Measurements from ENCODE around the gene BRD1.
A peak's percentile ranks its signal among the peaks of the same experiment; 100 is the strongest.
"Not testable (repeated sequence)": the region's sequence is repeated elsewhere in the genome, so short reads cannot be mapped to it uniquely, and the experiment has no call there.

The BRD1 gene

GRCh38 chr22:49787861-49788260, 39.8 kb downstream of the BRD1 start:
- peaks cover 60% of the 10 kb centered on the region for H3K4me1 Mint-ChIP-seq

DNA sequence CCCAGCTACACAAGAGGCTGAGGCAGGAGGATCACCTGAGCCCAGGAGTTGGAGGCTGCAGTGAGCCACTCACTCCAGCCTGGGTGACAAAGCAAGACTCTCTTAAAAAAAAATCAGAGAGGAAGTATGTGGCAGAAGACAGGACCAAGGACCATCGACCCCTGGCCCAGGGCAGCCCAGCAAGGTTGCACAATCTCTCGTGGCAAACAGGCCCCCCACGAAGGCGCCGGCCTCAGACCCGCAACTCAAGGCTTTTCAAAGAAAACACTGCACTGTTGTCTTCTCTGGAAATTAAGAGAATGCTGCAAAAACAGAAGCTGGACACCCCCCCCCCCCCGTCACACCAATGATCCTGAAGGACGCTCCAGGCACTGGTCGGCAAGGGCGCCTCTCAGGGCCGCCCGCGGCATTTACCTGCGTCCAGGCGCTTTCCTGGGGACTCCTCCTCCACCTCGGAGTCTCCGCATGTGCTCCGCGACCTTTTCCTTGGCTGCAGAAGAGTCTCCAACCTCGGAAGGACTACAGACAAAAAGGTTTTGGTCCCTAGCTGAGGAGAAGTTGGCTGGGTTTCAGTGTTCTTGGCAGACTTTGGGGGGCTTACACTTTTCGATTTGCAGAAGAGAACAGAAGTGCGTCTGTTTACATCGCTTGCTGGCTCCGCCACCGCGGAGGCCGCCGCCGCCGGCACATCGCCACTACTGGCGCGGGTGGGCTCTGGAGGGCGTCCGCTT, 40.5 kb downstream of the BRD1 start:
- no peak overlapping the region for H3K4me3 Mint-ChIP-seq
- H3K27me3 Mint-ChIP-seq: no peaks in the 10 kb centered on the region
- H3K4me1 Mint-ChIP-seq: peaks cover 55% of the 10 kb centered on the region
- no peak for DNase-seq (ENCODE audit: low spot score in 2 of 2)
- H3K27ac Mint-ChIP-seq (ENCODE audit: low read depth): no peak overlapping the region
- no peaks in the 10 kb centered on the region for H3K9me3 Mint-ChIP-seq
- H3K36me3 Mint-ChIP-seq (ENCODE audit: insufficient read depth): peaks cover 50% of the 10 kb centered on the region
- no peak for ATAC-seq (replicated peaks; ENCODE audit: extremely low read depth, poor library complexity, severe bottlenecking)

More at GRCh38 chr22:49787861-49788260, 39.8 kb downstream of the BRD1 start:
- ATAC-seq (replicated peaks; ENCODE audit: extremely low read depth, poor library complexity, severe bottlenecking) (no peak), DNase-seq (ENCODE audit: low spot score in 2 of 2) (no peak)
- peak overlapping the region; percentile 83 for H3K27ac Mint-ChIP-seq (ENCODE audit: low read depth)
- H3K27me3 Mint-ChIP-seq: no peaks in the 10 kb centered on the region
- H3K4me3 Mint-ChIP-seq: peak overlapping the region; percentile 60
- H3K36me3 Mint-ChIP-seq (ENCODE audit: insufficient read depth): peaks cover 57% of the 10 kb centered on the region
- H3K9me3 Mint-ChIP-seq: no peaks in the 10 kb centered on the region

DNA sequence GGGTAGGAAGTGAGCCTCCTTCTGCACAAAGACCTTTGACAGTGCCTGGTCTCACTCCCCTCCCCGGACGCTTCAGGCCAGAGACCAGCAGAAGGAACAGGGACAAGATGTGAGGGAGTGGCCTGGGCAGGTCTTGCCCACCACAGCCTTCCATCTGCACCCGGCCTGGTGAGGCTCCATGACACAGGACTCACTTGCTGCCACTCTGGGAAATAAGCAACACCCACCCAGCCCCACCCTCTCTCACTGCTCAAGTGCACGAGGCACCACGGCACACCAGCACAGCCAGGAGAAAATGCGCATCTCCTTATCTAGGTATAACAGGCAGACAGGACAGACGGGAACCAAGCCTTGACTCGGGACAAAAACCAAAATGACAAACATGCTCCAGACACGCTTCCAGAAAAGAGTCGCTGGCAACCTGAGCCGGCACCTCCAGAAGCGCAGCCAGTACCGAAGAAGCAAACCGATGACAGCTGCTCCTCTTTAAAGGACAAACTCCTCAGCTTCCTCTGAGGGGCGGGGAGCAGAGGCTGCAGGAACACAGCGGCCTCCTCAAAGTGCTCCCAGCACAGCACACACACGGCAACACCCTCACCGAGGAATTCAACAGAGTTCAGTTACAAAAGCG, 41.7 kb downstream of the BRD1 start:
- no peak overlapping the region for H3K27ac Mint-ChIP-seq (ENCODE audit: low read depth)
- no peak overlapping the region for H3K4me3 Mint-ChIP-seq
- peaks cover 53% of the 10 kb centered on the region for H3K36me3 Mint-ChIP-seq (ENCODE audit: insufficient read depth)
- ATAC-seq (replicated peaks; ENCODE audit: extremely low read depth, poor library complexity, severe bottlenecking): no peak
- H3K27me3 Mint-ChIP-seq: no peaks in the 10 kb centered on the region
- peaks cover 44% of the 10 kb centered on the region for H3K4me1 Mint-ChIP-seq
- DNase-seq (ENCODE audit: low spot score in 2 of 2): no peak
- no peaks in the 10 kb centered on the region for H3K9me3 Mint-ChIP-seq

DNA sequence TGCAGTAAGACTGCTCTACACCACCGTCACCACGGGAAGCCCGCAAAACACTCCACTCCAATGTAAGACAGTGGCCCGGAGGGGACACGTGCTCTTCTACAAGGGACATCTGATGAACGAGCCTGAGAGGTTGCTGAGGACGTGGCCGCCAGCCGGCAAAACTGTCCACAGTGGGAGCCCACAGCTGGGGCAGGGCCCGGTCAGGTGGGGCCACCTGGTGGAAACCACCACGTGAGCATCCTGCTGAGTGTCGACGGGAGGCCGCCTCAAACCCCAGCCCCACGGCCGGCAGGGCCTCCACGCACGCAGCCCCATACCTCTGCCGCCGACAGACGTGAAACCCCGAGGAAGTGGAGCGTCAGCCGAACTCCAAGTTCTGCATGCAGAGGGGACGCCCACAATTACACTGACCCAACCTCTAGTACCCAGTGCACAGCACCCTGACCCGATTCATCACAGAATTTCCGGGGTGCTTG, 42.6 kb downstream of the BRD1 start:
- no peak overlapping the region for H3K4me3 Mint-ChIP-seq
- ATAC-seq (replicated peaks; ENCODE audit: extremely low read depth, poor library complexity, severe bottlenecking) (no peak), DNase-seq (ENCODE audit: low spot score in 2 of 2) (no peak)
- no peak overlapping the region for H3K27ac Mint-ChIP-seq (ENCODE audit: low read depth)
- no peaks in the 10 kb centered on the region for H3K27me3 Mint-ChIP-seq
- peaks cover 35% of the 10 kb centered on the region for H3K4me1 Mint-ChIP-seq
- H3K36me3 Mint-ChIP-seq (ENCODE audit: insufficient read depth): peaks cover 52% of the 10 kb centered on the region
- H3K9me3 Mint-ChIP-seq: no peaks in the 10 kb centered on the region

DNA sequence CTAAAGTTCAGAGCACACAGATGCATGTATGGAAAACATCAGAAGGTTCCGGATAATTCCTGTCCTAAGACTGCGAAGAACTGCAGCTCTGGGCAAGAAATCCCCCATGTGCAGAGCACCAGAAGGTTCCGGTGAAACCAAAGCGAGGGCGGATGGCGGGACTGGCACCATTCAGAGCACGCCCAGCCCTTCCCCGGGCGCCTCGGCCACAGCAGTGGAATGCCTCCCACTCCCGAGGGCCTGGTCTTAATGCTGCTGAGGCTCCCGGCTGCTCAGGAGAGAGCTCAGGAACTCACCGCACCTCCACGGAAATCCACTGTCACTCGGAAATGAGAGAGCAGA, 43.1 kb downstream of the BRD1 start:
- Mint-ChIP-seq H3K9me3 (no peaks in the 10 kb centered on the region), H3K4me1 (peaks cover 30% of the 10 kb centered on the region), H3K27me3 (no peaks in the 10 kb centered on the region), H3K27ac (ENCODE audit: low read depth) (no peak overlapping the region), H3K4me3 (no peak overlapping the region), H3K36me3 (ENCODE audit: insufficient read depth) (peaks cover 49% of the 10 kb centered on the region)
- ATAC-seq (replicated peaks; ENCODE audit: extremely low read depth, poor library complexity, severe bottlenecking) (no peak), DNase-seq (ENCODE audit: low spot score in 2 of 2) (no peak)

GRCh38 chr22:49783926-49784629, 43.6 kb downstream of the BRD1 start:
- no peak for ATAC-seq (replicated peaks; ENCODE audit: extremely low read depth, poor library complexity, severe bottlenecking)
- peaks cover 49% of the 10 kb centered on the region for H3K36me3 Mint-ChIP-seq (ENCODE audit: insufficient read depth)

DNA sequence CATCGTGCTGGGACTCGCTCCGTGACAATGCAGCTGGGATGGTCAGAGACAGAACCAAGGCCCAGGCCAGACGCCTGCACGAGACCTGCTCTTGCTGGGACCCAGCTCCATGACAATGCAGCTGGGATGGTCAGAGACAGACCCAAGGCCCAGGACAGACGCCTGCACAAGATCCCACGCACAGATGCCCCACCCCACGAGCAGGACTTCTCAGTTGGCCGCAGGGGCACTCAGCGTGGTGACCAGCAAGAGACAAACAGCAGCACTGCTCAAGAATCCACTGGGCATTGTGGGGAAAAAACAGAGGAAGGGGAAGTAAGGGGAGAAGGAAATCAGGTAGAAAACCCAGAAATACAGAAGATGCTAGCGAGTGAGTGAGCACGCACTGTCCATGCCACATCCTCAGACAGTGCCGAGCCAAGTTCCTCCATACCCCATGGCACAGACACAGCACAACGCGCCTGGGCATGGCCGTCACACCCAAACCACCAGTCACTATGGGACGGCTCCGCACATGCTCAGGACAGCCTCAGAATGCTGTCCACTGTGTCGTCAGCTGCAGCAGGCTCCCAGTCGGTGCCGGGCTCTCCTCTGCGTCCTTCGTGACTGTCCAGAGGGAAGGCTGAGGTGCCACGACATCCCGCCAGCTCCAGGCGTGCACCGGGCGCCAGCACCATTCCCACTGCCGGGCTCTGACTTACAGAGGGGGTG, 44.5 kb downstream of the BRD1 start:
- H3K9me3 Mint-ChIP-seq: no peaks in the 10 kb centered on the region
- no peak for ATAC-seq (replicated peaks; ENCODE audit: extremely low read depth, poor library complexity, severe bottlenecking)
- peaks cover 49% of the 10 kb centered on the region for H3K36me3 Mint-ChIP-seq (ENCODE audit: insufficient read depth)
- H3K4me3 Mint-ChIP-seq: no peak overlapping the region
- no peak for DNase-seq (ENCODE audit: low spot score in 2 of 2)
- peaks cover 21% of the 10 kb centered on the region for H3K4me1 Mint-ChIP-seq
- no peaks in the 10 kb centered on the region for H3K27me3 Mint-ChIP-seq
- peak overlapping the region; percentile 84 for H3K27ac Mint-ChIP-seq (ENCODE audit: low read depth)

More at GRCh38 chr22:49783926-49784629, 43.6 kb downstream of the BRD1 start:
- no peaks in the 10 kb centered on the region for H3K9me3 Mint-ChIP-seq
- no peak overlapping the region for H3K4me3 Mint-ChIP-seq
- H3K4me1 Mint-ChIP-seq: peaks cover 25% of the 10 kb centered on the region
- no peak overlapping the region for H3K27ac Mint-ChIP-seq (ENCODE audit: low read depth)
- H3K27me3 Mint-ChIP-seq: no peaks in the 10 kb centered on the region
- DNase-seq (ENCODE audit: low spot score in 2 of 2): no peak

- H3K4me3 Mint-ChIP-seq; H3K9me3 Mint-ChIP-seq; H3K27me3 Mint-ChIP-seq; DNase-seq (ENCODE audit: low spot score in 2 of 2); ATAC-seq (replicated peaks; ENCODE audit: extremely low read depth, poor library complexity, severe bottlenecking); H3K27ac Mint-ChIP-seq (ENCODE audit: low read depth): not testable (repeated sequence)
- peaks cover 12% of the 10 kb centered on the region for H3K4me1 Mint-ChIP-seq
- peaks cover 48% of the 10 kb centered on the region for H3K36me3 Mint-ChIP-seq (ENCODE audit: insufficient read depth)
Measured at GRCh38 chr22:49781886-49782285, 45.8 kb downstream of the BRD1 start.

GRCh38 chr22:49781289-49781782, 46.3 kb downstream of the BRD1 start:
- Mint-ChIP-seq H3K4me1 (peaks cover 12% of the 10 kb centered on the region), H3K4me3 (no peak overlapping the region), H3K9me3 (no peaks in the 10 kb centered on the region), H3K27ac (ENCODE audit: low read depth) (no peak overlapping the region), H3K27me3 (no peaks in the 10 kb centered on the region), H3K36me3 (ENCODE audit: insufficient read depth) (peaks cover 43% of the 10 kb centered on the region)
- no peak for ATAC-seq (replicated peaks; ENCODE audit: extremely low read depth, poor library complexity, severe bottlenecking)
- no peak for DNase-seq (ENCODE audit: low spot score in 2 of 2)

- ATAC-seq (replicated peaks; ENCODE audit: extremely low read depth, poor library complexity, severe bottlenecking) (no peak), DNase-seq (ENCODE audit: low spot score in 2 of 2) (no peak)
- Mint-ChIP-seq H3K36me3 (ENCODE audit: insufficient read depth) (peaks cover 39% of the 10 kb centered on the region), H3K4me3 (no peak overlapping the region), H3K9me3 (no peaks in the 10 kb centered on the region), H3K27me3 (no peaks in the 10 kb centered on the region), H3K4me1 (peaks cover 12% of the 10 kb centered on the region), H3K27ac (ENCODE audit: low read depth) (peak overlapping the region; percentile 13)
Measured at GRCh38 chr22:49780698-49781288, 46.9 kb downstream of the BRD1 start.

DNA sequence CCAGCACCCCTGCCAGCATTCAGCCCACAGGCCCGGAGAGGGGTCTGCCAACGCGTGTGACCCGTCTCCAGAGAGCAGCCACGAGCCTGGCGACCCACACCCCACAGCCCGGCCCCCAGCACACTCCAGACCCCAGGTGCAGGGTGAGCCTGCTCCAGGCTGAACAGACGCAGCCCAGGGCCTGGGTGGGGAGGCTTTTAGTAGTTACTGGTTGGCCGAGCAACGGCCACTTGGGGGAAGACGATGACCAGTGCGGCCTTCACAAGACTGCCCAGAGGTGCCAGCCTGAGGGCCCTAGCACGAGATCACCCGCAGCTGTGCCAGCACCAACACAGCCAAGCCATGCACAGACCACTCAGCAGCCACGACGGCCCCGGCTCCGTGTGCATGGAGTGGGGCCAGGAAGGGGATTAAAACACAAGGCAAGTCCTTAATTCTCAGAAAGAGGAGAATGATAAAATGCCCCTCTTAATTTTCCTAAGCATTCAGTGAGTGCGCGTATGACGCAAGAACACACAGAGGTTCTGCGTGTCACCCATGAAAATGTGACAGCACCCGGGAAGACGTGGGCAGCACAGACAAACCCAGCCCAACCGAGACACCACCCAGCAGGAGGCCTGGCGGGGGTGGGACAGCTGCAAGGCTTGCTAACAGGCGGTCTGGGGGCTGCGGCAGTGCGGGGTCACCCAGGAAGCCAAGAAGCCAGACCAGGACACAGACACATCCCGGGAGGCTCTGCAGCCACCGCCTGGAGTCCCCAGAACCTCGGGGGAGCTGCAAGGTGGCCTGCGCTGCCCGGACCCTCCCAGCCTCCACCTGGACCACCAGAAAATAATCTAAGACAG, 47.6 kb downstream of the BRD1 start:
- Mint-ChIP-seq H3K27ac (ENCODE audit: low read depth) (peak overlapping the region; percentile 13), H3K36me3 (ENCODE audit: insufficient read depth) (peaks cover 39% of the 10 kb centered on the region), H3K9me3 (no peaks in the 10 kb centered on the region), H3K27me3 (no peaks in the 10 kb centered on the region), H3K4me1 (peaks cover 12% of the 10 kb centered on the region), H3K4me3 (no peak overlapping the region)
- DNase-seq (ENCODE audit: low spot score in 2 of 2) (no peak), ATAC-seq (replicated peaks; ENCODE audit: extremely low read depth, poor library complexity, severe bottlenecking) (no peak)

Data from central memory CD8-positive, alpha-beta T cell (primary cell).